Measurements from ENCODE around the gene LCT.

LCT gene

GRCh38 chr2:135870571-135870970 is 33.6 kb upstream of the LCT start:
- H3K36me3 ChIP-seq (ENCODE audit: low read length), result peaks cover 74% of the 10 kb centered on the region
- peaks cover 32% of the 10 kb centered on the region for H4K20me1 ChIP-seq (ENCODE audit: low read depth, low read length)
- no peak overlapping the region for H3K4me2 ChIP-seq (ENCODE audit: low read depth, low read length, poor library complexity, severe bottlenecking)

GRCh38 chr2:135863233-135863632 is 26.2 kb upstream of the LCT start:
- Histone ChIP-seq H3F3A (ENCODE audit: insufficient read depth) (peaks cover 3% of the 10 kb centered on the region; the same call in 1 of the 2 replicates), H3K9me3 (ENCODE audit: insufficient read depth, low read length) (no peaks in the 10 kb centered on the region), H3K27ac (ENCODE audit: low read depth, low read length) (no peak overlapping the region), H3K36me3 (ENCODE audit: low read length) (peaks cover 82% of the 10 kb centered on the region), H2AFZ (ENCODE audit: low read depth, low read length, severe bottlenecking) (no peak overlapping the region), H3K9ac (ENCODE audit: low read length) (no peak overlapping the region), H3K9me2 (replicated peaks; ENCODE audit: insufficient read depth, low read length) (no peaks in the 10 kb centered on the region), H3K4me2 (ENCODE audit: low read depth, low read length, poor library complexity, severe bottlenecking) (no peak overlapping the region), H3K27me3 (ENCODE audit: low read length) (no peaks in the 10 kb centered on the region), H3K4me3 (ENCODE audit: insufficient read depth, low read length, poor library complexity, severe bottlenecking) (no peak overlapping the region), H4K20me1 (ENCODE audit: low read depth, low read length) (peaks cover 4% of the 10 kb centered on the region; the same call in 1 of the 2 replicates), H3K79me2 (ENCODE audit: insufficient read depth, low read length) (peaks cover 4% of the 10 kb centered on the region; the same call in 1 of the 2 replicates)
- no peak for TF ChIP-seq CTCF (IDR thresholded peaks at IDR 0.05; ENCODE audit: insufficient read depth, low read length, poor library complexity, severe bottlenecking)
- no peak for TF ChIP-seq EZH2phosphoT487 (conservative IDR thresholded peaks at IDR 0.05; ENCODE audit: low read length)

More at GRCh38 chr2:135870571-135870970, 33.6 kb upstream of the LCT start:
- Histone ChIP-seq H3F3A (ENCODE audit: insufficient read depth) (peaks cover 13% of the 10 kb centered on the region; the same call in 1 of the 2 replicates), H2AFZ (ENCODE audit: low read depth, low read length, severe bottlenecking) (no peak overlapping the region), H3K9ac (ENCODE audit: low read length) (no peak overlapping the region), H3K79me2 (ENCODE audit: insufficient read depth, low read length) (peaks cover 49% of the 10 kb centered on the region), H3K4me3 (ENCODE audit: insufficient read depth, low read length, poor library complexity, severe bottlenecking) (no peak overlapping the region), H3K9me3 (ENCODE audit: insufficient read depth, low read length) (no peaks in the 10 kb centered on the region), H3K27me3 (ENCODE audit: low read length) (no peaks in the 10 kb centered on the region), H3K27ac (ENCODE audit: low read depth, low read length) (no peak overlapping the region), H3K9me2 (replicated peaks; ENCODE audit: insufficient read depth, low read length) (no peaks in the 10 kb centered on the region)
- no peak for TF ChIP-seq CTCF (IDR thresholded peaks at IDR 0.05; ENCODE audit: insufficient read depth, low read length, poor library complexity, severe bottlenecking)
- no peak for TF ChIP-seq EZH2phosphoT487 (conservative IDR thresholded peaks at IDR 0.05; ENCODE audit: low read length)

GRCh38 chr2:135862718-135863117 is 25.7 kb upstream of the LCT start:
- H4K20me1 ChIP-seq (ENCODE audit: low read depth, low read length), result peaks cover 4% of the 10 kb centered on the region; the same call in 1 of the 2 replicates
- H3F3A ChIP-seq (ENCODE audit: insufficient read depth), result peaks cover 3% of the 10 kb centered on the region; the same call in 1 of the 2 replicates
- no peak overlapping the region for H3K4me3 ChIP-seq (ENCODE audit: insufficient read depth, low read length, poor library complexity, severe bottlenecking)
- H3K27me3 ChIP-seq (ENCODE audit: low read length), result no peaks in the 10 kb centered on the region
- no peak overlapping the region for H3K9ac ChIP-seq (ENCODE audit: low read length)
- no peak overlapping the region for H3K27ac ChIP-seq (ENCODE audit: low read depth, low read length)
- H3K4me2 ChIP-seq (ENCODE audit: low read depth, low read length, poor library complexity, severe bottlenecking), result no peak overlapping the region
- H3K79me2 ChIP-seq (ENCODE audit: insufficient read depth, low read length), result peaks cover 4% of the 10 kb centered on the region; the same call in 1 of the 2 replicates
- TF ChIP-seq EZH2phosphoT487 (conservative IDR thresholded peaks at IDR 0.05; ENCODE audit: low read length), result no peak
- TF ChIP-seq CTCF (IDR thresholded peaks at IDR 0.05; ENCODE audit: insufficient read depth, low read length, poor library complexity, severe bottlenecking), result no peak
- no peak overlapping the region for H2AFZ ChIP-seq (ENCODE audit: low read depth, low read length, severe bottlenecking)
- H3K9me3 ChIP-seq (ENCODE audit: insufficient read depth, low read length), result no peaks in the 10 kb centered on the region
- no peaks in the 10 kb centered on the region for H3K9me2 ChIP-seq (replicated peaks; ENCODE audit: insufficient read depth, low read length)
- H3K36me3 ChIP-seq (ENCODE audit: low read length), result peaks cover 81% of the 10 kb centered on the region

All from SU-DHL-6 (cell line).